NCI-H2227 (cell line): Measurements from ENCODE around the gene HRH4.
A peak's percentile ranks its signal among the peaks of the same experiment; 100 is the strongest.

Experiments
- DNase-seq: peaks from one replicate; lab custom pipeline; 2025; ENCODE audit not compliant: unreplicated experiment; lab: John Stamatoyannopoulos, UW

HRH4 gene

GRCh38 chr18:24460388-24460787 is at the start of gene HRH4:
HRH4 (plus strand) TSS chr18:24460637; CDS start chr18:24460729, 92 bp downstream.
- no peak for DNase-seq

- no peak for DNase-seq
These were observed 47.3 kb upstream of the HRH4 start for GRCh38 chr18:24413148-24413547.

GRCh38 chr18:24414349-24415003 is 46.0 kb upstream of the HRH4 start:
- DNase-seq = no peak

DNA sequence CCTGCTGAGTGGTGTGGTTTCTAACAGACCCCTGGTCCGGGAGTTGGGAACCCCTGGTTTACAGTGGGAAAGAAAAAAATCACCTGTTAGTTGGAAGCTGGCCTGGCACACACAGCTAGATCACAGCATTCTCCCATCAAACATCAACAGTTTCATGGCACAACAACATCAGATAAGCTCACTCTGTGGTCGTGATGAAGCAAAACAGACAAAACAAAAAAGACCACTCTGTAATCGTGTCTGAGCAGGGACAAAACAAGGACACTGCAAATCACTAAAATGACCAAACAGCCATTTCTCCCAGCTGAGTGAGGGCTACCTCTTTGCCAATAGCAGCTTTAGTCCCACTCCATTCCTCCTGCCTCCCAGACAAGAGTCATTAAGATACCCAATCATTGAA is 43.0 kb upstream of the HRH4 start:
- DNase-seq = no peak

GRCh38 chr18:24420551-24420950 is 39.9 kb upstream of the HRH4 start:
- no peak for DNase-seq

DNA sequence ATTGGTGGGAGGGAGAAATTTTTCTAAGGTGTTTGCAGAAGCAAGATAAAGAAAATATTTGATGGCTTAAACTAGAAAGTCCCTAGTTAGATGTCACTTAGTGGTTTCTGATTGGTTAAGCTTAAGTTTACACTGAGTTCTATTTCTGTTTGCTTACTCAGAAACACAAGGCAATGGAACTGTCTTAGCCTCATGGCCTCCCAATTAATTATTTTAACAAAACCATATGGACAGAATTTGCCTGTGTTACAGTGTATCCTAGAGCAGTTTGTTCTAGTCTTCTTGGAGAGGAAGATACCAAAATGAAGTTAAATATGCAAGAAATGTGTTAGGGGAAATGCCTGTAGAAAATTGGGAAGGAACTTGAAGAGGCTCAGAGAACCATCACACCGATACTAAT is 38.6 kb upstream of the HRH4 start:
- no peak for DNase-seq

- DNase-seq = no peak
These were observed 34.4 kb upstream of the HRH4 start for GRCh38 chr18:24426073-24426397.

- DNase-seq = peak; percentile 95
These were observed 33.8 kb upstream of the HRH4 start, which contains the start of gene IMPACT for GRCh38 chr18:24426398-24427294. IMPACT (plus strand) TSS chr18:24426670; CDS start chr18:24426757, 87 bp downstream.

DNA sequence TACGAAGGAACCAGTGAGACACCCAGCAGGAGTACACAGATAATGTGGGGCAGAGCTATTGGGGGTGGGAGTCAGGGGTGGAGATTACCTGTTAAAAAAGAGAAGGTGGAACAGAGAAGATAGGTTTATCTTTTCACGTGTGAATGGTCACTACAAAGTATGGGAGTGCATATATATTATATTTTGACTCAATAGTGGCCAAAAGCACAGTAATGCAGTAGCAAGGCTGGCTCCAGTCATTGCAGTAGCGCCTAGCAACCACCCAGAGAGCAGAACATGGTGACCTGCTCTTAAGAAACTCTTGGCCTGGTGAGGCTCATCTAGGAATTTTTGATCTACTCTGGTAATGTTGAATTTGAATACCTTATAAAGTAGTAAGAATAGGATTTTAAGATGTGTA is 33.0 kb upstream of the HRH4 start:
- DNase-seq = peak; percentile 44

DNA sequence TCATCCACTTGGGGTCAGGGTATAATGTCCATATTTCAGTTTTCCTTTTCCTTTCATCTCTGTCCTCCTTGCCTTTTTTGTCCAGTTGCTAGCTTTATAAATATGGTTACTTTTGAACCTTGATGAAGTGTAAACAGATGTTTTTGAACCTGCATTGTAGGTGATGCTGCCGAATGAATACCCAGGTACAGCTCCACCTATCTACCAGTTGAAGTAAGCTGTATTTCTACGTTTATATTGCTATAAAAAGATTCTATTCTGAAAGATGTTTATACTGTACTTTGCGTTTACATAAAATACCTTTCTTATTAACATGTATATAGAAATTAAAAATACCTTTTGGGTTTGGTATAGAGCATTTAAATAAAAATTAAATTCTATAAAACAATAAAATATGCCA is 31.7 kb upstream of the HRH4 start:
- DNase-seq = no peak

DNA sequence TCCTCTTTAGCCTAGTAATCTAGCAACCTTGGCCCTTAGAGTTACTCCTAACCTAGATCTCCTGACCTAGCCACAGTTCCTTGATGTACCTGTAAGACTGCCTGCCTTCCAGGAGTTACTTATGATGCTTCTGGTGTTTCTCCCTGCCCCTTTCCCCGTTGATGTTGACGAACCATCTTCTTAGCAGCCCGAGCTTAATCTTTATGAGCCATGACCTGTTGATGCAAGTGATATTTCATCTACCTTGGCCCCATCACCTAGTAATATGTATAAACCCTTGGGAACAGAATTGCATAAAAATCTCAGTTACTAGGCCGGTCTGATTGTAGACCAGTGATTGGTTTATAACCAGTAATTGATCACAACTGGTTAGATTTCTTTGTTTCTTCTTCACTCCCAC is 31.2 kb upstream of the HRH4 start:
- no peak for DNase-seq

- no peak for DNase-seq
These were observed 27.8 kb upstream of the HRH4 start for GRCh38 chr18:24432618-24433017.

- DNase-seq = no peak
These were observed 23.5 kb upstream of the HRH4 start for GRCh38 chr18:24436939-24437338.

- DNase-seq = no peak
These were observed 16.6 kb upstream of the HRH4 start for GRCh38 chr18:24443870-24444269.

DNA sequence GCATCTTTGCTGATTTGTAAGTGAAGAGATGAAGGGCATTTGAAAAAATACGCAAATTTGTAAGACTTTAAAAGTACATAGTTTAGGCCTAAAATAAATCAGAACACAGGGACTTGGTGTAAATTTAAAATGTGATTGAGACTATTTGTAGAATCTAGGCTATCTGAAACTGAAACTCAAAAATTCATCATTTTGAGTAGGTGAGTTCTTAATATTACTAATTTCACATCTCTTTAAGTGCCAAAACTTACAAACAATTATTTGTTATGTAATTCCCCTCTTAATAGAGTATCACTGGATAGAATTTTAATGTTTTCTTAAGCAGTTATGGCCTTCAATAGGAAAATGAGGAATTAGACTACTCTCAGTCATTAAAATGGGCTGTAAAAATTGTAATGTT is 14.0 kb upstream of the HRH4 start:
- no peak for DNase-seq

DNA sequence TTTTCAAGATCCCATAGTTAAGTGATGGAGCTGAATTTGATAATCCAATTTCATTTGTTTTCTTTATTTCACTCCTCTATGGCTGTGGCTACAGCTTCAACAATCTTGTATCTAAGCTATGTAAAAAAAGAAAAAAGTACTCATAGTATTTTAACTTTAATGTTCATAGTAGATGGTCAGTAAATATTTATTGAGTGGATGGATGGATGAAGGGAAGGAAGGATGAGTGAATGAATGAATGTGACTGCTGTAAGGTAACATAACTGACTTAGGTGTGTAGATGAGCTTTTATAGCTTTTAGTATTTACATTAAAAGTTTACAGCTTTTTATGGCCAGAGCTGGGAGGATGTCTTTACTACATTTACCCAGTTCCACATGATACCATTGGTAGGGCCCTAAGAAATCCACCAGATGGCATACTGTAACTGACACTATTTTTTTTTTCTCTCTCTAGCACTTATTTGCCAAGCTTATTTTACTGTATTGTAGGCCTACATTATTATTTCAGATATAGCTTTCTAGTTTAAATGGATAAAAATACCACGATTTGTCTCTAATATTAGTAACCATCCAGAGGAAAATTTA is 13.4 kb upstream of the HRH4 start:
- DNase-seq = no peak

DNA sequence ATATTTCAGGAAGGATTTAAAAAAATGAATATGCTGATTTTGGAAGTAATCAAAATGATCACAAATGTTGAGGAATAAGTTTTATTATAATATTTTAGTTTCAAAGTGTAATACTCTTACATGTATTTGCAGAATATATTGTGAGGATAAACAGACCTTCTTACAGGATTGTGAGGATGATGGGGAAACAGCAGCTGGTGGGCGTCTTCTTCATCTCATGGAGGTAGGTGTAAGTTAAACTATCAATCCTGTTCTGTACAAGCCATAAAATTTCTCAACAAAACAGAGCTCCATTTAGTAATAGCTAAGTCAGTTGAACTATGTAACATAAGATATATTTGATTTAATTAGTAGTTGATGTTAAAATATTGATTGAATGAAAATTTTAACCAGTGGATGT is 12.5 kb upstream of the HRH4 start:
- DNase-seq = no peak

DNA sequence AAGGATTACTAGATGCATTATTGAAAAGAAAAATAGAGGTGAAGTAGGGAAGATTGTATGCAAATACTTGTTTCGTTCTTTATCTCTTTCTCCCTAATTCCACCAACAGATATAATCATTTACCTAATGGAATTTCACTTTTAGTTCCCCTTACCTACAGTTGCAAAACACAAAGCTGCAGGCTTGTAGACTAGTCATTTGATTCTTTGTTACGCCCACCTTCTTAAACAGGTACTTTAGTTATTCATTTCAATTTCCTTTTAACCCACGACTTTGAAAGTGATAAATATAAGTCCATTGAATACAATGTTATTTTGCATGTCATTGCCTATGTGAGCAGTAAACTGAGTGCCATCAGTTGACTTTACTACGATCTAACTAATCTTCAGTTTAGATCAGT is 3.9 kb upstream of the HRH4 start:
- DNase-seq = no peak

- no peak for DNase-seq
These were observed 665 bp upstream of the HRH4 start for GRCh38 chr18:24459772-24460171.

GRCh38 chr18:24461996-24462395 is 1.6 kb downstream of the HRH4 start:
- DNase-seq = no peak

GRCh38 chr18:24462838-24463775 is 2.7 kb downstream of the HRH4 start:
- no peak for DNase-seq
